Panc1 (cell line): Measurements from ENCODE around the gene SCART1. TPM values are rescaled to one million over a fixed set of nuclear protein-coding genes. Genes with fewer than 3 reads are reported as not detected.

Experiments
- ATAC-seq: fragments of 200-7000 bp; cut with Tn5 transposase; 2 replicates; pipeline ENCODE4 v1.9.1; 2020; ENCODE audit warnings: mild to moderate bottlenecking, moderate library complexity
- BruUV-seq: library from RNA; stranded (reverse); fragments of 400-500 nt; replicated peaks from 2 replicates; lab custom pipeline; 2021; lab: Mats Ljungman, UMichigan
- CTCF ChIA-PET: fragments of 300-600 bp; sonication (Branson Sonifier 250); formaldehyde crosslinking; loops from one replicate; lab custom pipeline; 2022; ENCODE audit warnings: antibody characterized with exemption; lab: Charles Lee
- POLR2A ChIA-PET: fragments of 300-600 bp; sonication (Branson Sonifier 250); formaldehyde crosslinking; loops from one replicate; lab custom pipeline; 2022; ENCODE audit warnings: antibody characterized with exemption; lab: Charles Lee
- DNase-seq: peaks from one replicate; pipeline ENCODE4 v3.0.0-alpha.2; 2010; ENCODE audit warnings: low read depth, low spot score
- H3K27ac ChIP-seq: 2 replicates; pipeline ENCODE4 v1.5.1; 2011; ENCODE audit warnings: mild to moderate bottlenecking, low read length, inconsistent platforms
- H3K27me3 ChIP-seq: fragments of 200-500 bp; sonication (Bioruptor generic); 2 replicates; pipeline ENCODE4 v1.6.0; 2014; ENCODE audit warnings: low read length, inconsistent platforms; ENCODE audit not compliant: control insufficient read depth, insufficient read depth
- H3K36me3 ChIP-seq: fragments of 200-500 bp; sonication (Bioruptor generic); 2 replicates; pipeline ENCODE4 v1.5.1; 2014; ENCODE audit warnings: inconsistent platforms, mild to moderate bottlenecking, low read length, moderate library complexity; ENCODE audit not compliant: control insufficient read depth, insufficient read depth
- H3K4me1 ChIP-seq: 2 replicates; pipeline ENCODE4 v1.5.1; 2011; ENCODE audit warnings: inconsistent platforms, mild to moderate bottlenecking, low read length, moderate library complexity; ENCODE audit not compliant: control insufficient read depth, insufficient read depth
- H3K4me3 ChIP-seq, 2 experiments: 2 replicates each; pipeline ENCODE4 v1.5.1; 2011 to 2012; ENCODE audit warnings: low read depth in 2 of 2, low read length in 2 of 2, mild to moderate bottlenecking in 2 of 2, inconsistent platforms in 1 of 2, moderate library complexity in 1 of 2
- H3K9me3 ChIP-seq: fragments of 200-500 bp; sonication (Bioruptor generic); 2 replicates; pipeline ENCODE4 v1.5.1; 2014; ENCODE audit warnings: low read depth, mild to moderate bottlenecking, inconsistent platforms, low read length, moderate library complexity; ENCODE audit not compliant: control insufficient read depth, insufficient read depth
- POLR2AphosphoS5 ChIP-seq: IDR thresholded peaks from 2 replicates; pipeline ENCODE4 v1.6.1; 2012; ENCODE audit warnings: mild to moderate bottlenecking, low read depth, low read length, moderate library complexity
- SIN3A ChIP-seq: IDR thresholded peaks from 2 replicates; pipeline ENCODE4 v1.6.1; 2012; ENCODE audit warnings: low read depth, mild to moderate bottlenecking, low read length, moderate library complexity, borderline replicate concordance; ENCODE audit not compliant: insufficient read depth
- TCF7L2 ChIP-seq: IDR thresholded peaks from 2 replicates; pipeline ENCODE4 v1.6.1; 2011; ENCODE audit warnings: mild to moderate bottlenecking, low read depth, low read length, inconsistent platforms
- in situ Hi-C: cut with HindIII; loops from 2 replicates; pipeline ENCODE4 v1.10.0; 2016; ENCODE audit warnings: low sequenced_read_pairs, low pct_unique_long_range_greater_than_20kb
- intact Hi-C: fragments of 100-400 bp; cut with micrococcal nuclease; formaldehyde crosslinking; loops from one replicate; pipeline ENCODE4 v1.10.0; 2022; ENCODE audit not compliant: unreplicated experiment
- total RNA-seq: library from RNA; stranded (reverse); gene quantifications from one replicate; pipeline ENCODE4 v1.2.1, GENCODE V29; 2021; ENCODE audit not compliant: unreplicated experiment
- TF ChIP-seq, protein P1 (sequence below), 2 experiments: IDR thresholded peaks; 2 replicates each; pipeline ENCODE4 v1.6.1; 2011 to 2012; ENCODE audit warnings: low read depth in 2 of 2, control low read depth in 1 of 2, low read length in 1 of 2, mild to moderate bottlenecking in 1 of 2, moderate library complexity in 1 of 2; ENCODE audit not compliant: insufficient read depth in 1 of 2
- TF ChIP-seq, protein P2 (sequence below): fragments of 450-650 bp; IDR thresholded peaks from 2 replicates; pipeline ENCODE4 v1.5.1; 2017; ENCODE audit warnings: mild to moderate bottlenecking

SCART1 gene
- total RNA-seq, 1 experiment from 2014 or later, result 0.57 TPM

DNA sequence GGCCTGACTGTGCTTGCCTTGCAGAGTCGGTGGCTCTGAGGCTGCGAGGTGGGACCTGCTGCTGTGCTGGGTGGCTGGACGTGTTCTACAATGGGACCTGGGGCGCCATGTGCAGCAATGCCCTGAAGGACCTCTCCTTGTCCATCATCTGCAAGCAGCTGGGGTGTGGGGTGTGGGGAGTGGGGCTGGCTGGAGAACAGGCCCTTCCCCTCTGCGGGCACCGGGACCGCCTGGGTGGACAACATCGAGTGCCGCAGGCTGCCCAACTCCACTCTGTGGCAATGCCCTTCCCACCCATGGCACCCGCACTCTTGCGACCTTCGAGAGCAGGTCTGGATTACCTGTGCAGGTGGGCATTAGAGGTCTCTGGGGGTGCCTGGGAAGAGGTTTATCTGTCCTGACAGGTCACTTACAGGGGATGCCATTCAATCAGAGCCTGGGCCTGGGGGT lies 10.9 kb downstream of the SCART1 start:
- POLR2A ChIA-PET, result no interaction called here
- CTCF ChIA-PET, result no interaction called here
- Histone ChIP-seq H3K36me3 (no peaks in the 10 kb centered on the region), H3K4me1 (no peaks in the 10 kb centered on the region), H3K4me3 (no peak overlapping the region), H3K9me3 (no peaks in the 10 kb centered on the region), H3K27me3 (peaks cover 3% of the 10 kb centered on the region; the same call in 1 of the 2 replicates), H3K27ac (no peak overlapping the region)
- intact Hi-C loops, result no loop called here
- no peak for ATAC-seq
- in situ Hi-C loops, result no loop called here
- TF ChIP-seq POLR2AphosphoS5 (no peak), SIN3A (no peak), TCF7L2 (no peak)
- TF ChIP-seq, protein P1, sequence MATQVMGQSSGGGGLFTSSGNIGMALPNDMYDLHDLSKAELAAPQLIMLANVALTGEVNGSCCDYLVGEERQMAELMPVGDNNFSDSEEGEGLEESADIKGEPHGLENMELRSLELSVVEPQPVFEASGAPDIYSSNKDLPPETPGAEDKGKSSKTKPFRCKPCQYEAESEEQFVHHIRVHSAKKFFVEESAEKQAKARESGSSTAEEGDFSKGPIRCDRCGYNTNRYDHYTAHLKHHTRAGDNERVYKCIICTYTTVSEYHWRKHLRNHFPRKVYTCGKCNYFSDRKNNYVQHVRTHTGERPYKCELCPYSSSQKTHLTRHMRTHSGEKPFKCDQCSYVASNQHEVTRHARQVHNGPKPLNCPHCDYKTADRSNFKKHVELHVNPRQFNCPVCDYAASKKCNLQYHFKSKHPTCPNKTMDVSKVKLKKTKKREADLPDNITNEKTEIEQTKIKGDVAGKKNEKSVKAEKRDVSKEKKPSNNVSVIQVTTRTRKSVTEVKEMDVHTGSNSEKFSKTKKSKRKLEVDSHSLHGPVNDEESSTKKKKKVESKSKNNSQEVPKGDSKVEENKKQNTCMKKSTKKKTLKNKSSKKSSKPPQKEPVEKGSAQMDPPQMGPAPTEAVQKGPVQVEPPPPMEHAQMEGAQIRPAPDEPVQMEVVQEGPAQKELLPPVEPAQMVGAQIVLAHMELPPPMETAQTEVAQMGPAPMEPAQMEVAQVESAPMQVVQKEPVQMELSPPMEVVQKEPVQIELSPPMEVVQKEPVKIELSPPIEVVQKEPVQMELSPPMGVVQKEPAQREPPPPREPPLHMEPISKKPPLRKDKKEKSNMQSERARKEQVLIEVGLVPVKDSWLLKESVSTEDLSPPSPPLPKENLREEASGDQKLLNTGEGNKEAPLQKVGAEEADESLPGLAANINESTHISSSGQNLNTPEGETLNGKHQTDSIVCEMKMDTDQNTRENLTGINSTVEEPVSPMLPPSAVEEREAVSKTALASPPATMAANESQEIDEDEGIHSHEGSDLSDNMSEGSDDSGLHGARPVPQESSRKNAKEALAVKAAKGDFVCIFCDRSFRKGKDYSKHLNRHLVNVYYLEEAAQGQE (IDR thresholded peaks at IDR 0.05; ENCODE audit: insufficient read depth in 1 of 2, low read depth in 2 of 2, low read length in 1 of 2), result no peak
- TF ChIP-seq, protein P2, sequence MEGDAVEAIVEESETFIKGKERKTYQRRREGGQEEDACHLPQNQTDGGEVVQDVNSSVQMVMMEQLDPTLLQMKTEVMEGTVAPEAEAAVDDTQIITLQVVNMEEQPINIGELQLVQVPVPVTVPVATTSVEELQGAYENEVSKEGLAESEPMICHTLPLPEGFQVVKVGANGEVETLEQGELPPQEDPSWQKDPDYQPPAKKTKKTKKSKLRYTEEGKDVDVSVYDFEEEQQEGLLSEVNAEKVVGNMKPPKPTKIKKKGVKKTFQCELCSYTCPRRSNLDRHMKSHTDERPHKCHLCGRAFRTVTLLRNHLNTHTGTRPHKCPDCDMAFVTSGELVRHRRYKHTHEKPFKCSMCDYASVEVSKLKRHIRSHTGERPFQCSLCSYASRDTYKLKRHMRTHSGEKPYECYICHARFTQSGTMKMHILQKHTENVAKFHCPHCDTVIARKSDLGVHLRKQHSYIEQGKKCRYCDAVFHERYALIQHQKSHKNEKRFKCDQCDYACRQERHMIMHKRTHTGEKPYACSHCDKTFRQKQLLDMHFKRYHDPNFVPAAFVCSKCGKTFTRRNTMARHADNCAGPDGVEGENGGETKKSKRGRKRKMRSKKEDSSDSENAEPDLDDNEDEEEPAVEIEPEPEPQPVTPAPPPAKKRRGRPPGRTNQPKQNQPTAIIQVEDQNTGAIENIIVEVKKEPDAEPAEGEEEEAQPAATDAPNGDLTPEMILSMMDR, result no peak
- no peak for DNase-seq
- no TSS peak for BruUV-seq

DNA sequence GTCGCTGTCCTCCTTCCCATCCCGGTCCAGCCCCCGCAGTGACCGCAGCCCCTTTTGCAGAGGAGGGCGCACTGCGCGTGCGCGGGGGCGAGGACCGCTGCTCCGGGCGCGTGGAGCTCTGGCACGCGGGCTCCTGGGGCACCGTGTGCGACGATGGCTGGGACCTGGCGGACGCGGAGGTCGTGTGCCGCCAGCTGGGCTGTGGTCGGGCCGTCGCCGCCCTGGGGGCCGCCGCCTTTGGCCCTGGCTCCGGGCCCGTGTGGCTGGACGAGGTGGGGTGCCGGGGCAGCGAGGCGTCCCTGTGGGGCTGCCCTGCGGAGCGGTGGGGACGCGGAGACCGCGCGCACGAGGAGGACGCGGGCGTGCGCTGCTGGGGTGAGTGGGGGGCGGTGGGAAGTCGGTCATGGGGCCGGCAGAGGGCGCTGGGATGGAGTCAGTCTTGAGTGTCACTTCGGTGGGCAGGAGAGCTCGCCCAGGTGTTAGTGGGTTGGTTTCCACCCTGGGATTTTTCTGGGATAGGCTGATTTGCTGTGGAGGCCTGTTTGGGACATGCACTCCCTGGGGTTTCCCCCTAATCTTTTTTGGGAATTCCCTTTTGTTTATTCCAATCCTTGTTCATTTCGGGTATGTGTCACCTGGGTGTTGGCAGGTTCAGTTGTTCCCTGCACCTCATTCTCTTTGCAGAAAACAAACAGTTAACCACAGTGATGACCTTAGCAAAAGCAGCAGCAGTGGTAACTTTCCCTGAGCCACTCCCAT lies 11.6 kb downstream of the SCART1 start:
- no TSS peak for BruUV-seq
- intact Hi-C loops (no loop called here), in situ Hi-C loops (no loop called here)
- POLR2A ChIA-PET, result no interaction called here
- ATAC-seq (no peak; the same call in 1 of the 2 replicates), DNase-seq (no peak)
- Histone ChIP-seq H3K27ac (no peak overlapping the region), H3K4me1 (no peaks in the 10 kb centered on the region), H3K36me3 (no peaks in the 10 kb centered on the region), H3K27me3 (peaks cover 3% of the 10 kb centered on the region; the same call in 1 of the 2 replicates), H3K4me3 (no peak overlapping the region), H3K9me3 (no peaks in the 10 kb centered on the region)
- CTCF ChIA-PET, result no interaction called here
- TF ChIP-seq, protein P2, result no peak
- TF ChIP-seq POLR2AphosphoS5, result no peak
- TF ChIP-seq, protein P1 (IDR thresholded peaks at IDR 0.05; ENCODE audit: insufficient read depth in 1 of 2, low read depth in 2 of 2, low read length in 1 of 2), result no peak
- no peak for TF ChIP-seq TCF7L2
- no peak for TF ChIP-seq SIN3A
